KBM-7 (cell line): ENCODE data around the gene CNOT3.
A peak's percentile ranks its signal among the peaks of the same experiment; 100 is the strongest.

Source experiments
- DNase-seq: peaks from one replicate; pipeline ENCODE4 v3.0.0-alpha.2; 2015
- in situ Hi-C: fragments of 300-500 bp; cut with MboI; formaldehyde crosslinking; loops from 2 replicates; pipeline ENCODE4 v1.14.3; 2020; ENCODE audit warnings: low sequenced_read_pairs, low pct_unique_long_range_greater_than_20kb, mixed read lengths

Gene CNOT3

GRCh38 chr19:54115109-54116063 lies 22.2 kb upstream of the CNOT3 start, which contains the start of the genes PRPF31 and TFPT:
TSS of gene PRPF31 (plus strand) at chr19:54115754. CDS start at chr19:54118279, 2,525 bp downstream.
TSS of gene TFPT (minus strand) at chr19:54115657. CDS start at chr19:54115269, 388 bp downstream.
- DNase-seq, result peak; percentile 98
- in situ Hi-C loops, result no loop called here

DNA sequence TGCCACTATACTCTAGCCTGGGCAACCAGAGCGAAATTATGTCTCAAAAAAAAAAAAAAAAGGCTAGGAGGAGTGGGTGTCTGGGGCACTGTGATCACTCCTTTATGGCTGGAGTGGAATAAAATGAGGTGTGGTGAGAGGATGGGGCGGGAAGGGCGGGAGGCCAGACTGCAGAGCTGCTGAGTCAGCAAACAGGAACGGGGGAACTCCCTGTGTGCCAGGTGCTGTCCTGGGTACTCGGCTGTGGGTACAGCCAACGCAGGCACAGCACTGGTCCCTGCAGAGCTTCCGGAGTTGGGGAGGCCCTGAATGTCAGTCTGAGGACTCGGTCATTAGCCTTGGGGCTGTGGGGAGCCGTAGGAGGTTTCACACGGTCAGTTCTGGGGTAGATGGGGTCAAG lies 16.3 kb upstream of the CNOT3 start:
- DNase-seq, result no peak
- in situ Hi-C loops, result no loop called here

GRCh38 chr19:54123682-54124081 lies 13.9 kb upstream of the CNOT3 start:
- no peak for DNase-seq
- in situ Hi-C loops, result no loop called here

DNA sequence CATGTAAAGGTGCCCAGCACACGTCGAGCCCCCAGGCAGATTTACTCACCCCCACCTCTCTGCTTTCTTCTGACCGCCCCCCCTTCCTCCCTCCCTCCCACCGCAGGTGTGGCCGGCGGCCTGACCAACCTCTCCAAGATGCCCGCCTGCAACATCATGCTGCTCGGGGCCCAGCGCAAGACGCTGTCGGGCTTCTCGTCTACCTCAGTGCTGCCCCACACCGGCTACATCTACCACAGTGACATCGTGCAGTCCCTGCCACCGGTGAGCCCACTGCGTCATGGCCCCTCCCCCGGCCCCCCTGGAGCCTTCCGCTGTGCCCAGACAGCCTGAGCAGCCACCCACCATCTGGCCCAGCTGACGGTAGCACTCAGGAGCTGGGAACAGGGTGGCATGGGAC lies 13.2 kb upstream of the CNOT3 start:
- DNase-seq, result no peak
- in situ Hi-C loops, result no loop called here

GRCh38 chr19:54125713-54126112 lies 11.8 kb upstream of the CNOT3 start:
- in situ Hi-C loops, result no loop called here
- DNase-seq, result no peak

DNA sequence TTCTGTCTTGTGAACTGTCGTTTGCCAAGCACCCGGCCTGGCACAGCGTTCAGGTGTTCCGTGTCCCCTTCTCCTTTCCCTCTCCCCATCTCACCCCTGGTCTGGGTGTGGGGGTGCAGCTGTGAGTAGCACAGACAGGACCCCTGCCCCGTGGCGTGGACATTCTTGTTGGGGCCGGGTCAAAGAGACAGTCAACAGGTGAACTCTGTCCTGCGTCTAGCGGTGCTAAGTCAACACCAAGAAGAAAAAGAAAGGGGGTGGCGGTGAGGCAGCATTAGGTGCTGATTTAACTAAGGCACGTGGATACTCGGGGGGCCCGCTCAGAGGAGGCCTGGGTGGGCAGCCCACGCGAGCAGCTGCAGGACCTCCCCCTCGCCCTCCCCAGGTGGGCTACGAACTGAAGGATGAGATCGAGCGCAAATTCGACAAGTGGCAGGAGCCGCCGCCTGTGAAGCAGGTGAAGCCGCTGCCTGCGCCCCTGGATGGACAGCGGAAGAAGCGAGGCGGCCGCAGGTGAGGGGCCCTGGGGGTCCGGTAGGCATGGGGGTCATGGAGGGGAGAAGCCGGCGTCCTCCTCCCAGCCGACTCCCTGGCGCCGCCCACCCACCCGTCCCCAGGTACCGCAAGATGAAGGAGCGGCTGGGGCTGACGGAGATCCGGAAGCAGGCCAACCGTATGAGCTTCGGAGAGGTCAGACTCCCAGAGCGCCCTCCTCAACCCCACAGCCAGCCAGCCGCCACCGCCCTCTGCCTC lies 9.7 kb upstream of the CNOT3 start:
- in situ Hi-C loops, result no loop called here

DNA sequence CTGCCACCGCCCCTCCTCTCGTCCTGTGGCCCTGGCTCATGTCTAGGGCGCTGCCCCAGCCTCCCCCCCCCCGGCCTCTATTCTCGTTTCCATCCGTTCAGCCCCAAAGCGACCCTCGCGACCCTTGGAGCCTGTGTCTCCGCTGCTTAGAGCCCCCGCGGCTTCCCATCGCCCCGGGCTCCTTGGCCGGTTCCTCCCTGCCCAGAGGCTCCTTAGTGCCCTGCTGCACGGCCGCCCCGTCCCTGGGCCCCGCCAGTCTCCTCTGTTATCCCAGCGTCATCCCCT lies 9.2 kb upstream of the CNOT3 start:
- in situ Hi-C loops, result no loop called here
- no peak for DNase-seq

More for the DNA sequence above, 9.7 kb upstream of the CNOT3 start:
- no peak for DNase-seq

DNA sequence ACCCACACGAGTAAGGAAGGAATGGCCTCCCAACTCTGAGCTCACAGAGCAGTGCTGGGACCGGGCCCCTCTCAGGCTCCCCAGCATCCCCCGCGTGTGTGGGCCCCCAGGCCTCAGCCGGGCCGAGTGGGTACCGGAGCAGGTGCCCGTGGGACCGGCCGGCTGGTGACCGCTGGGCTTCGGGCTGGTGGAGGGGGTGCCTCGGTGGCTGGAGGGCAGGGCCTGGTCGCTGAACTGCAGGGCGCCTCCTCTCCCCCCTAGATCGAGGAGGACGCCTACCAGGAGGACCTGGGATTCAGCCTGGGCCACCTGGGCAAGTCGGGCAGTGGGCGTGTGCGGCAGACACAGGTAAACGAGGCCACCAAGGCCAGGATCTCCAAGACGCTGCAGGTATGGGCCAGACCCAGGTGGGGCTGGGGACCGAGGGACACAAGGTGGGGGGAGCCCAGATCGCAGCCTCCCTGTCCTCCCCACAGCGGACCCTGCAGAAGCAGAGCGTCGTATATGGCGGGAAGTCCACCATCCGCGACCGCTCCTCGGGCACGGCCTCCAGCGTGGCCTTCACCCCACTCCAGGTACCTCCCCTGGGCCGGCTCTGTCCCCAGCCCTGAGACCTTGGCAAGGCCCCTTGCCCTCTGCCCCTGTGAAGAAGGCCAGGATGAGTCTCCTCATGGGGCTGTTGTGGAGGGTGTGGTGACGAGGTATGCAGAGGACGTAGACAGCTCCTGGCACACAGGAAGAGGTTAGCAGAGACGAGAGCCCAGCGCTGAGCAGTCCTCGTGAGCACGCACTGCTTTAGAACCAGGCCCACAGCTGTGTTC lies 8.6 kb upstream of the CNOT3 start:
- DNase-seq, result no peak
- in situ Hi-C loops, result no loop called here

DNA sequence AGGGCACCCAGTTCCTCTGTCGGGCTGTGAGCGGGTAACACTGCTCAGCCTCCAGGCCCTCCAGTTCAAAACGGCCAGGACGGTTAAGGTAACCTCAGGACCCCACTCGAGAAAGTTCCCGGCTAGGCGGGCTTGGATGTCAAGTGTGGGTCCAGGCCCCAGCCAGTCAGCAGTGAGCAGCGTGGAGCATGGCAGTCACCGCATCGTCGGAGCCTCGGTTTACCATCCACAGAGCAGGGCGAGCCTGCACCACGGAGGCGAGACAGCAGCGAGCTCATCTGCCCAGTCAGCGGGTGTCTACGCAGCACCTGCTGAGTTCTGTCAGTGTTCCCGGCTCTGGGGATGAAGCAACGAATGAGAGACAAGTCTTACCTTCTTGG lies 8.0 kb upstream of the CNOT3 start:
- in situ Hi-C loops, result no loop called here
- no peak for DNase-seq

- in situ Hi-C loops, result no loop called here
- no peak for DNase-seq
These were observed 4.1 kb upstream of the CNOT3 start for GRCh38 chr19:54133312-54133956.

GRCh38 chr19:54133957-54134590 lies 3.5 kb upstream of the CNOT3 start:
- no peak for DNase-seq
- in situ Hi-C loops, result no loop called here

DNA sequence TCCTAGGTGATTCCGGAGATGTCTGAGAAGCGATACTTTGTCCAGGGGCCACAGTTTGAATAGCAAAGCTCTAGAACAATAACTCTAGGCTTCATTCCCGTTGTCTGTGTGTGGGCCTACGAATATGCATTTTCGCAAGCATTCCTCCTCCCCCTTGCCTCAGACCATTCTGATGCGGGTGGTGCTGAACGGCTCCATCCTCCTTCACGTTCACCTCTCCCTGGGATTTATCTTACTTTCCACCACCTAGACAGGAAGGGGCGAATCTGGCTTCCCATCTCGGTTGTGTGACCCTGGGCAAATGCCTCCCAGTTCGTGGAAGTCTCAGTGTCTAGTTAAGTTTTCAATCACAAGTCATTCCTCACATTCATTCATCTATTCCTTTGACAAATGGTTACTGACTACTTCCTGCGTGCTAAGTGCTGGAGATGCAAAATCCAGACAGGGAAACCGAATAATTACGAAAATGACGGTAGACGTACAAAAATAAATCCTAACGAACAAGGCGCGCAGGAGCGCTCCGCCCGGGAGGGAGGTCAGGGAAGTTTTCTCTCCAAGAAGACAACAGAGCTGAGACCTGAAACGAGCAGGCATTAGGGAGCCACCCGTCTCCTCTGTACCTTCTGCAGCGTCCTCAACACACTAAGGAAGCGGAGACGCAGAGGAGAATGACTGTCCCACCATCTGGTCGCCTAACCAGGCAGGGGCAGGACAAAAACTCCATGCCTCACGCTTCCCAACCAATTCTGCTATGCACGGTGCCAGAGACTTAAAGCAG lies 1.3 kb upstream of the CNOT3 start:
- no peak for DNase-seq
- in situ Hi-C loops, result no loop called here

- in situ Hi-C loops, result no loop called here
- DNase-seq, result peak; percentile 100
These were observed 481 bp upstream of the CNOT3 start for GRCh38 chr19:54136864-54137698.

DNA sequence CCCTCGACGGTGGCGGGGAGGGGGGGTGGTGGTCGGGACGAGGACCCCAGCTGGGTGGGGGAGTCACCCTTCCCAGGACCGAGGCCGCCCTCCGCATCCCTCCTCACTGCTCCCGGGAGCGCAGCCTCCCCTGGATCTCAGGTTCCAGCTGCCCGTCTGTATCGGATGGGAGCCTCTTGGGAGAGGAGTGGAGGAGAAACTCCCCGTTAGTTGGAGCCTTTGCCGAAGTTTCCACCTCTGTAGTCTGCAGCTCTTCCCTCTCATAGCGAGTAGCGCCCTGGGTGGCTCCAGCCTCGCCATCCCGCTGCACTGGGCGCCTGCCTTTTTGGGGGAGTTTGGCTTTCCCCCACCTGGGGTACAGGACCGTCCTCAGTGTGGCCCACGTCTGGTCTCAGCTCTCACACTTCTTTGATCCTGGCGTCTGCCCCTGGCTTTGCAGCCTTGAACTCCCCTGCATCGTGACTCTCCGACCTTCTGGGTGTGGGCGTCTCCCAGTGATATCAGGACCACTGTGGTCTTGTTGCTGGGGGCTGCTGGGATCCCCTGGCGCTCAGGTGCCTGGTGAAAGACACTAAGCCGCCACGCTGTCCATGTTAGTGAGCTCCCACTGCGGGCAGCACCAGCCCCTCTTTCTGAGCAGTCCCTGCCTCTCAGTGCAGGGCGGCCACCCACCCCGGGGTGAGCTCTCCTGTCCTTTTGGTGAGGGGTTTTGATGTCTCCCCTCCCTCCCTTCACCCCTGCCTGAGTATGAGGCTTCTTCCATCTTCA lies 1.1 kb downstream of the CNOT3 start:
- DNase-seq, result no peak
- in situ Hi-C loops, result no loop called here

DNA sequence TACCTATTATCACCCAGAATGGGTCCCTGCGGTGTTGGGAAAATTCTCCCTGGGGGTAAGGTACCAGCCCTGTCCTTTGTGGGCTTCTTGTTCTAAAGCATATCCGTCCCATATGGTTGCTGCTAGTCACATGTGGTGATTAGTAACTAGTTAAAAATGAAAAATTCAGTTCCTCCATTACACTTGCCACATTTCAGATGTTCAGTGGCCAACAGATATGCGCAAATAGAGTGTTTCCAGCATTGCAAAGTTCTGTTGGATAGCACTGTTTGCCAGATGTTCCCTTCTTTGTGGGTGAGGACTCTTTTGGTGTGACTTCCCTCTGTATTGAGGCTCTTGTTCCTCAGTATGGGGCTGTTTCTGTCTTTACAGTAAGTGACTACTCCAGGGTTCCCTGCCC lies 3.8 kb downstream of the CNOT3 start:
- no peak for DNase-seq
- in situ Hi-C loops, result no loop called here

GRCh38 chr19:54142166-54142780 lies 4.7 kb downstream of the CNOT3 start:
- DNase-seq, result no peak

More at GRCh38 chr19:54142166-54142780, 4.7 kb downstream of the CNOT3 start:
- in situ Hi-C loops, result no loop called here
